Right lobe of liver (tissue), 6 donors: Measurements from ENCODE around the gene PTPN7. TPM values are rescaled to one million over a fixed set of nuclear protein-coding genes. Genes with fewer than 3 reads are reported as not detected.
"Not testable (repeated sequence)": the region's sequence is repeated elsewhere in the genome, so short reads cannot be mapped to it uniquely, and the experiment has no call there.

Experiments
- ATAC-seq, 4 donors: fragments of 200-7000 bp; cut with Tn5 transposase; one replicate each; pipeline ENCODE4 v1.9.1; 2020; ENCODE audit warnings: mild to moderate bottlenecking in 4 of 4, moderate library complexity in 4 of 4
- DNase-seq, 3 donors: peaks; one replicate each; pipeline ENCODE4 v3.0.0-alpha.2; 2020
- H3K27ac ChIP-seq, 3 donors: fragments of 200-600 bp; one replicate each; pipeline ENCODE4 v1.8.0; 2022
- H3K27me3 ChIP-seq, 2 donors: fragments of 200-600 bp; one replicate each; pipeline ENCODE4 v1.8.0; 2022
- H3K36me3 ChIP-seq, 4 donors: fragments of 200-600 bp; sonication (generic) in 1 of 4; one replicate each; pipeline versions ENCODE4 v1.5.1 to v1.8.0; 2017 to 2022; ENCODE audit warnings: control low read depth in 1 of 4
- H3K4me1 ChIP-seq, 4 donors: fragments of 200-600 bp; sonication (generic) in 1 of 4; one replicate each; pipeline versions ENCODE4 v1.5.1 to v1.8.0; 2017 to 2022; ENCODE audit warnings: control low read depth in 1 of 4
- H3K4me3 ChIP-seq, 3 donors: fragments of 200-600 bp; one replicate each; pipeline ENCODE4 v1.8.0; 2022
- H3K9me3 ChIP-seq, 4 donors: fragments of 200-600 bp; sonication (generic) in 1 of 4; one replicate each; pipeline versions ENCODE4 v1.5.1 to v1.8.0; 2017 to 2022; ENCODE audit warnings: control low read depth in 1 of 4
- CTCF ChIP-seq, 4 donors: fragments of 200-600 bp in 3 of 4; fragments of 450-650 bp in 1 of 4; IDR thresholded peaks; one replicate each; pipeline versions ENCODE4 v1.5.1 to v1.8.0; 2016 to 2022; ENCODE audit warnings: antibody characterized with exemption in 4 of 4, mild to moderate bottlenecking in 2 of 4
- POLR2A ChIP-seq: fragments of 450-650 bp; IDR thresholded peaks from one replicate; pipeline ENCODE4 v1.6.1; 2017; ENCODE audit warnings: antibody characterized with exemption, mild to moderate bottlenecking
- WGBS: methylation state at CpG from one replicate; pipeline ENCODE4 v1.1.6; 2018; ENCODE audit warnings: low coverage, low lambda C conversion rate; ENCODE audit not compliant: insufficient coverage; ENCODE audit errors: missing lambda C conversion rate; 5-methylcytosine and 5-hydroxymethylcytosine counted together
- intact Hi-C, 2 donors: fragments of 100-400 bp; cut with DNase I; formaldehyde crosslinking; loops; one replicate each; pipeline versions ENCODE4 v1.11.2 to v1.14.1; 2022
- total RNA-seq, 6 experiments: library from RNA; depleted of rRNA in 2 of 6; stranded (reverse); fragments of >200 nt in 2 of 6; fragmentation: NEBNext Ultra II Directional in 3 of 6; extraction: Animal tissue kit (Norgen Biotek cat#: 25700) in 3 of 6; gene quantifications; one replicate each; pipeline versions ENCODE4 v1.1.0 to v1.2.4, GENCODE V29; 2016 to 2023
- donor health status: DM: no; HTN: yes; CAD: no.
- donor health status: DM: no; HTN: no; CAD: no.
- donor health status: DM: no; HTN: no; CAD: no.
- donor health status: DM: no; HTN: yes; CAD: no.
- donor health status: DM: no; HTN: yes; CAD: no.

PTPN7 gene
- total RNA-seq, 6 experiments from 2014 or later: 0.18 to 5.1 (median 0.73) TPM

GRCh38 chr1:202197653-202198365, 37.4 kb upstream of the PTPN7 start:
- Histone ChIP-seq H3K9me3 (no peaks in the 10 kb centered on the region), H3K4me1 (peaks cover 0 to 4% (median 2%) of the 10 kb centered on the region in 4 donors), H3K27ac (no peak overlapping the region), H3K4me3 (no peak overlapping the region), H3K36me3 (no peaks in the 10 kb centered on the region), H3K27me3 (peaks cover 0 to 6% of the 10 kb centered on the region in 2 donors)
- intact Hi-C loops: no loop called here
- 68% methylated on average over 6 of the region's 7 CpGs for WGBS
- TF ChIP-seq CTCF (IDR thresholded peaks at IDR 0.05) (no peak), POLR2A (no peak)
- ATAC-seq (no peak), DNase-seq (no peak)

- Histone ChIP-seq H3K27me3 (peaks cover 0 to 6% of the 10 kb centered on the region in 2 donors), H3K4me1 (peaks cover 0 to 8% (median 3%) of the 10 kb centered on the region in 4 donors), H3K9me3 (no peaks in the 10 kb centered on the region), H3K4me3 (no peak overlapping the region), H3K36me3 (no peaks in the 10 kb centered on the region), H3K27ac (no peak overlapping the region)
- no peak for ATAC-seq
- no peak for TF ChIP-seq CTCF (IDR thresholded peaks at IDR 0.05)
- no peak for TF ChIP-seq POLR2A
- intact Hi-C loops: no loop called here
- no peak for DNase-seq
- 0% methylated on average over 1 of the region's 11 CpGs for WGBS
Measured at GRCh38 chr1:202194328-202194648, 33.9 kb upstream of the PTPN7 start.

- intact Hi-C loops: no loop called here
- TF ChIP-seq POLR2A (no peak), CTCF (IDR thresholded peaks at IDR 0.05) (no peak)
Measured at GRCh38 chr1:202193614-202194327, 33.4 kb upstream of the PTPN7 start, which contains the start of gene LGR6. Gene LGR6, plus strand, starts transcription at chr1:202193799. Its CDS starts 191 bp downstream, at chr1:202193990.

DNA sequence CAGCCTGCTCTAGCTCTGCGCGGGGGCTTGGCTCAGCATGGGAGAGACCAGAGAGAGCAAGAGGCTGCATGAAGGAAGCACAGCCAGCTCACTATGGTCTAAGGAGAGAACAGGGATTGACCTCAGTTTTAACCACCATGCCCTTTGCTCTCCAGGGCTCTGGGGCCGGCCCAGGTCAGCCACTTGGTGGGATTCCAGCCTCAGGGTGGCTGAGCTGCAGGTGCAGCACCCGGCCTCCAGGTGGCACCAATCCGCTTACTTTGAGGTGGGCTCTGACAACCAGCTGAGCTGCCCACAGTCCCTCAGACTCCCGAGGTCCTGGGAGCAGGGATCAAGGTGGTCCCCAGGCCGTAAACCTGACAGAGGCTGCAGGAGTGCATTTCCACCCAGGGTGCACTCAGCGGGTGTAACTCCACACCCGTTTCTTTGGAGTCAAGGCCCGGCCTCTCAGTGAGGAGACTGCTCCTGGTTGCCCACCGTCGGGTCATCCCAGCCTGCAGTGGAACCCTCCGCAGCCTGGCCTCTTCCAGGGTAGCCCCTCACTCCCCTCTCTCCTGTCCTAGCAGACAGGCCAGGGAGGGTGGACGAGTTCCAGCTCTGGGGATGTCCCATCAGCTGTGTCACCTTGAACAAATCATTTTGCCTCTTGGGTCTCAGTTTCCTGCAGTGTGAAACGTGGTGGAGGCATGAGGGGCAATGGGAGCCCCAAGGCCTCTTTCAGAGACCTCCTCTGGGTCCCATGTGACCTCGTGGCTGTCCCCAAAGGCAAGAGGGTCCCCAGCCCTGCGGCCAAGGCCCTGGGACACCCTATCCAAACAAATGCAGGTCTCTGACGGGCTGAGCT, 32.6 kb upstream of the PTPN7 start:
- intact Hi-C loops: no loop called here
- peaks cover 0 to 6% of the 10 kb centered on the region in 2 donors for H3K27me3 ChIP-seq
- no peak overlapping the region for H3K27ac ChIP-seq
- H3K4me1 ChIP-seq: peaks cover 0 to 11% (median 3%) of the 10 kb centered on the region in 4 donors
- no peaks in the 10 kb centered on the region for H3K9me3 ChIP-seq
- ATAC-seq (peak; percentile 77 to 90 (median 82)), DNase-seq (peak; percentile 63 to 72 (median 70))
- no peak overlapping the region for H3K4me3 ChIP-seq
- no peaks in the 10 kb centered on the region for H3K36me3 ChIP-seq
- 51% methylated on average over 6 of the region's 18 CpGs for WGBS
- TF ChIP-seq POLR2A: no peak
- peak; percentile 73 to 90 (median 86) for TF ChIP-seq CTCF (IDR thresholded peaks at IDR 0.05)

More at GRCh38 chr1:202193614-202194327, 33.4 kb upstream of the PTPN7 start, which contains the start of gene LGR6:
- H3K27me3 ChIP-seq: peaks cover 0 to 6% of the 10 kb centered on the region in 2 donors
- peaks cover 0 to 11% (median 3%) of the 10 kb centered on the region in 4 donors for H3K4me1 ChIP-seq
- DNase-seq: no peak
- H3K27ac ChIP-seq: no peak within 1 kb of the TSS
- no peaks in the 10 kb centered on the region for H3K9me3 ChIP-seq
- no peak for ATAC-seq
- no peak within 1 kb of the TSS for H3K4me3 ChIP-seq
- WGBS: 4% methylated on average over 13 of the region's 61 CpGs
- H3K36me3 ChIP-seq: no peaks in the 10 kb centered on the region

- intact Hi-C loops, DNase-seq: not testable (repeated sequence)
- H3K4me1 ChIP-seq: peaks cover 0 to 11% (median 3%) of the 10 kb centered on the region in 4 donors
Measured at GRCh38 chr1:202191391-202191790, 31.0 kb upstream of the PTPN7 start.

More at GRCh38 chr1:202191391-202191790, 31.0 kb upstream of the PTPN7 start:
- not testable (repeated sequence) for H3K9me3 ChIP-seq, H3K4me3 ChIP-seq, H3K27ac ChIP-seq, H3K36me3 ChIP-seq, ATAC-seq, H3K27me3 ChIP-seq
- WGBS: 100% methylated on average over 2 of the region's 33 CpGs
